Bone marrow (tissue), 2 donors: Measurements from ENCODE around the gene RIMKLB.
"Not testable (repeated sequence)": the region's sequence is repeated elsewhere in the genome, so short reads cannot be mapped to it uniquely, and the experiment has no call there.

ENCODE experiments used
- DNase-seq, 2 donors: peaks; one replicate each; lab custom pipeline; 2025; lab: John Stamatoyannopoulos, UW

RIMKLB gene

DNA sequence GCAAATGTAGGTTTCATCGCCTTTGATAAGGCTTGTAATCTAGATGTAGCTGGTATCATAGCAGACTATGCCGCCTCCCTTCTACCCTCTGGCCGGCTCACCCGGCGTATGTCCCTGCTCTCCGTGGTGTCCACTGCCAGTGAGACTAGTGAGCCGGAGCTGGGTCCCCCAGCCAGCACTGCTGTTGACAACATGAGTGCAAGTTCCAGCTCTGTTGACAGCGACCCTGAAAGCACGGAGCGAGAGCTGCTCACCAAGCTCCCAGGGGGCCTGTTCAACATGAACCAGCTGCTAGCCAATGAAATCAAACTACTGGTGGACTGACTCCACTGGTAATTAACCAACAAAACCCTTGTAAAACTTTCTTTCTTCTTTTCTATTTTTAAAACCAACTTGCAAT lies 75.7 kb downstream of the RIMKLB start:
- no peak for DNase-seq

DNA sequence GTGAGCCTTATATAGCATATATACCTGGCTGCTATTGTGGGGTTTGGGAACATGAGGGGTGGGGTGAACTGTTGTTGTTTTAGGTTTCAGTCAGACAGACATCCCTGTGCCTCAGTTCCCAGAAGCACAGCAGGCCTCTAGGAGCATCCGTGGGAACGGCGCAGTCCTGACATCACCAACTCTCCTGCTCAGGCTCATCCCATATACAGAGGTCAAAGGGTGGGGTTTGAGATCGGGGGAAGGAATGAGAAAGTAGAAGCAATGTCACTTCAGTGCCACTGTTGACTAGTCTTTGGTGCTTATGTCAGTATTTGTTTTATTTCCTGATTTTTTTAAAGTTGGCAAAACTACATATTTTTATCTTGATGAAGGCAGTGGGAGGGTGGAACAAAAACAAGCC lies 81.5 kb downstream of the RIMKLB start:
- DNase-seq = no peak

DNA sequence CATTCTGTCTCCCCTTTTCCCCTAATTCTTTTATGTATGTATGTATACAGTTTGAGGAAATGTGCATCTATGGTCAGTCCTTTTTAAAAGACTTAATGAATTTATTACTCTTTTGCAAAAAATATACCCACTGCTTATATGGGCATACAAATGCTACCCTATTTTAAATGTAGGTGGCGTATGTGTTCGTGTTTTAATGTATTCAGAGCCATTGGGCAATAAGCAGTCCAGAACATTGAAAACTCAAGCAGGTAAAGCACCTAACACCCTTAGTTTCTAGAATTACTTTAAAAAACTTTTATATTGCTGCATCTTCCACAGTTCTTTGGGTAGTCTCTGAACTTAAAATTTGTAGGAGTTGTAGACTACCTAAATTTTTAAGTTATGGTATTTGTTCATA lies 82.1 kb downstream of the RIMKLB start:
- no peak for DNase-seq

DNA sequence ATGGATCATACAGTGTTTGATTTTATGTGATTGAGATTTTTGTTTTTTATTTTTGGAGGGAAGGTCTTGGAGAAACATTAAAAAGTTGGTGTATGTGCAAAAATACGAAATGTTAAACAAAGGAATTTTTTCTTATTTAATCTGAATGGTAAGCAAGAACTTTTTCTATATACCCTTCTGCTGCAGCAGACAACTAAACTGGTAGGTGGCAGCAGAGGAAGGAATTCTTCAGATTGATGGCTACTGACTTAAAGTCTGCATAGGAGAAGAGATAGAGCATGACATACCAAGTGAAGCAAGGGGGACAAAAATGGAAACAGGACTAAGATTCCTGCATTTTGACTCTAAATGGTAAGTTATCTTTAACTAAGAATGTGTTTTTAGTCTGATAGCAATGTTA lies 82.6 kb downstream of the RIMKLB start:
- no peak for DNase-seq

DNA sequence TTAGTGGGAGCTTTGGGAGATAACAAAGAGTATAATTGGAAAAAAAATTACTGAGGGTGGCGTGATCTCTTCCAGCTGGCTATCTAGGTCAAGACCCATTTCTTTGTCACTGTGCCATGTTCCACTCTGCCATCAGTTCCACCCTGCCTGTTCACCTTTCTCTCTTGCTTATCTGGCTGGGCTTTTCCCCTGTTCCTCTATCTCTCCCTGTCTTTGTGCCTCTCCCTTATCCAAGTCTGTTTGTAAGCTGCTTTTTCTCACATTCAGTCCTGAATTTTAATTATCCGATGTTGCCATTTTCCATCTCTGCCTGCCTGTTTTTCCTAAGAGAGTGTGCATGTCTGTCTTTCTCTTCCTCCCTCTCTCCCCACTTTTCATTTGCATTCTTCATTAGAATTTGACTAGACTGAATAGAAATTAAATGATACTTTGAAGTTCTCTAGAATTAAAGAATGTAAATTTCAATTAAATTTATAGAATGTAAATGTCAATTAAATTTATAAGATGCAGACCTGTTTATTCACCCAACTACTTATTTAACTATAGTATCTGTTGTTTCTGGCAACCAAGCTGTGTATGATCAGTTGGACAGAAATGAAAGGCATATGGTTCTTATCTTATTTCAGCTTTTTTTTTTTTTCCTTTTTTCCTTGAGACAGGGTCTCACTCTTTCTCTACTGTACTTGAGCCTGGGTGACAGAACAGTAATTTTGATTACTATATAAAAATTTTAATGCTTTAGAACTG lies 83.8 kb downstream of the RIMKLB start:
- no peak for DNase-seq

DNA sequence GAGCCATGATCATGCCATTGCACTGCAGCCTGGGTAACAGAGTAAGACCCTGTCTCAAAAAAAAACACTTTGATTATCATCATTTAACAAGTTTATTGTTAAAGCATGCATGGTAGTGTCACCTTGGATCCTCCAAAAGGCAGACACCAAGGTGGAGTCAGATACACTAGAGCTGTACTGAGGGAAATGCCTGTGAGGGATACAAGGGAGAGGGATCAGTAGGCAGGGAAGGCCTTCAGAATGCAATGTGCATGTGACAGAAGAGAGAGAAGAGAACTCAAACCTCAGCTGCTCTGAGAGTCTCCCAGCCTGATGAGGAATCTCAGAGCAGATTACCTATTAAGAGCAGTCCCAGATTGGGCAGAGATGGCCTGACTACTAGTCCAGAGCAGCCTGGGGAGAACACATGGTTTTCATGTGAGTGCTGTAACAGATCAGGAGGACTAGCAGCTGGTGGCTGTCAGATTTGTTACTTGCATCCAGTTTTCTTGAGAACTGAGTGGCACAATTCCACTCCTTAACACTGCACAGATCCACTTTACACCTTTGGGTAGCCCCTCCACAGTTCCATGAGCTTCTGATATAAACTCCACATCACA lies 86.6 kb downstream of the RIMKLB start:
- no peak for DNase-seq

DNA sequence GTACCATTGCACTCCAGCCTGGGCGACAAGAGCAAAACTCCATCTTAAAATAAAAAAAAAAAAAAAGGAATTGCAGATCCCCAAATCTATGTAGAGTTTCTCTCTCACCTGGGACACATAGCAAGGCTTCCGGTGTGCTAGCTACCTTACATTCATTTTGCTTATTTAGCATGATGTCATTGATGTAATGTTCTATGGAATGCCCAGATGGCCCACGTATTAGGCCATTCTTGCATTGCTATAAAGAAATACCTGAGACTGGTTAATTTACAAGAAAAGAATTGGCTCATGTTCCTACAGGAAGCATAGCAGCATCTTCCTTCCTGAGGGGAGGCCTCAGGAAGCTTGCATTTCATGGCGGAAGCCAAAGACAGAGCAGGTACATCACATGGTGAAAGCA lies 87.7 kb downstream of the RIMKLB start:
- DNase-seq = no peak

DNA sequence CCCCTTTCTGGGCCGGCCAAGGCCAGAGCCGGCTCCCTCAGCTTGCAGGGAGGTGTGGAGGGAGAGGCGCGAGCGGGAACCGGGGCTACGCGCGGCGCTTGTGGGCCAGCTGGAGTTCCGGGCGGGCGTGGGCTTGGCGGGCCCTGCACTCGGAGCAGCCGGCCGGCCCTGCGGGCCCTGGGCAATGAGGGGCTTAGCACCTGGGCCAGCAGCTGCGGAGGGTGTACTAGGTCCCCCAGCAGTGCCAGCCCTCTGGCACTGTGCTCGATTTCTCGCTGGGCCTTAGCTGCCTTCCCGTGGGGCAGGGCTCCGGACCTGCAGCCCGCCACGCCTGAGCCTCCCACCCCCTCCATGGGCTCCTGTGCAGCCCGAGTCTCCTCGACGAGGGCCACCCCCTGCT lies 89.4 kb downstream of the RIMKLB start:
- not testable (repeated sequence) for DNase-seq

DNA sequence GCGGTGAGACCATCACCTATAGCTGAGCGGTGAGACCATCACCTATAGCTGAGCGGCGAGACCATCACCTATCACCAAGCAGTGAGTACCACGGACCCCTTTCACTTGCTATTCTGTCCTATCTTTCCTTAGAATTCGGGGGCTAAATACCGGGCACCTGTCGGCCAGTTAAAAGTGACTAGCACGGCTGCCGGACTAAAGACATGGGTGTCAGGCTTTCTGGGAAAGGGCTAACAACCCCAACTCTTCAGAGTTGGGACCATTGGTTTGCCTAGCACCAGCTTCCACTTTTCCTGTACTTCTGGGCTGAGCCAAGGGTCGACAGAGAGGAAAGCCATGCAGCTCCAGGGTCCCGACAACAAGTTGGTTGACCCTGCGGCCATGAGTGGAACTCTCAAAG lies 90.9 kb downstream of the RIMKLB start:
- DNase-seq = not testable (repeated sequence)

DNA sequence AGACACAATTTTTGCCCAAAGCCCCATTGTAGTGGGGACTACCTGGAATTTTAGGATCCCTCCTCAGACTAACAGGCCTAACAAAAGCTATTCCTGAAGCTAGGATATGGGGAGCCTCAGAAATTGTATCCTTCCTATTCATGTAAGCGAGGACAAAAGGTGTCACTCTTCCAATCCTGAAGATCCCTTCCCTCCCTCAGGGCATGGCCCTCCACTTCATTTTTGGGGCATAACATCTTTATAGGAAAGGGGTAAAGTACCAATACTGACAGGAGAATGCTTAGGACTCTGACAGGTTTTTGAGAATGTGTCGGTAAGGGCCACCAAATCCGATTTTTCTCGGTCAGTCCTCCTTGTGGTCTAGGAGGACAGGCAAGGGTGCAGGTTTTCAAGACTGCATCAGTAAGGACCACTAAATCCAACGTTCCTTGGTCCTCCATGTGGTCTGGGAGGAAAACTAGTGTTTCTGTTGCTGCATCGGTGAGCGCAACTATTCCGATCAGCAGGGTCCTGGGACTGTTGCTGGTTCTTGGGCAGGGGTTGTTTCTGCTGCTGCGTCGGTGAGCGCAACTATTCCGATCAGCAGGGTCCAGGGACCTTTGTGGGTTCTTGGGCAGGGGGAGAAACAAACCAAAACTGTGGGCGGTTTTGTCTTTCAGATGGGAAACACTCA lies 91.7 kb downstream of the RIMKLB start:
- not testable (repeated sequence) for DNase-seq

DNA sequence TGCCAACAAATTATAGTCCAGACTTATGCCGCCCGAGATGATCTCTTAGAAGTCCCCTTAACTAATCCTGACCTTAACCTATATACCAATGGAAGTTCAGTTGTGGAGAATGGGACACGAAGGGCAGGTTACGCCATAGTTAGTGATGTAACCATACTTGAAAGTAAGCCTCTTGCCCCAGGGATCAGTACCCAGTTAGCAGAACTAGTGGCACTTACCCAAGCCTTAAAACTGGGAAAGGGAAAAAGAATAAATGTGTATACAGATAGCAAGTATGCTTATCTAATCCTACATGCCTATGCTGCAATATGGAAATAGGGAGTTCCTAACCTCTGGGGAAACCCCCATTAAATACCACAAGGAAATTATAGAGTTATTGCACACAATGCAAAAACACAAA lies 95.4 kb downstream of the RIMKLB start:
- not testable (repeated sequence) for DNase-seq

DNA sequence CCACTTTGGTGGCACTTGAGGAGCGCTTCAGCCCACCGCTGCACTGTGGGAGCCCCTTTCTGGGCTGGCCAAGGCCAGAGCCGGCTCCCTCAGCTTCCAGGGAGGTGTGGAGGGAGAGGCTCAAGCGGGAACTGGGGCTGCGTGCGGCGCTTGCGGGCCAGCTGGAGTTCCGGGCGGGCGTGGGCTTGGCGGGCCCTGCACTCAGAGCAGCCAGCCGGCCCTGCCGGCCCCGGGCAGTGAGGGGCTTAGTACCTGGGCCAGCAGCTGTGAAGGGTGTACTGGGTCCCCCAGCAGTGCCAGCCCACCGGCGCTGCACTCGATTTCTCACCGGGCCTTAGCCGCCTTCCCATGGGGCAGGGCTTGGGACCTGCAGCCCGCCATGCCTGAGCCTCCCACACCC lies 96.8 kb downstream of the RIMKLB start:
- DNase-seq = not testable (repeated sequence)

DNA sequence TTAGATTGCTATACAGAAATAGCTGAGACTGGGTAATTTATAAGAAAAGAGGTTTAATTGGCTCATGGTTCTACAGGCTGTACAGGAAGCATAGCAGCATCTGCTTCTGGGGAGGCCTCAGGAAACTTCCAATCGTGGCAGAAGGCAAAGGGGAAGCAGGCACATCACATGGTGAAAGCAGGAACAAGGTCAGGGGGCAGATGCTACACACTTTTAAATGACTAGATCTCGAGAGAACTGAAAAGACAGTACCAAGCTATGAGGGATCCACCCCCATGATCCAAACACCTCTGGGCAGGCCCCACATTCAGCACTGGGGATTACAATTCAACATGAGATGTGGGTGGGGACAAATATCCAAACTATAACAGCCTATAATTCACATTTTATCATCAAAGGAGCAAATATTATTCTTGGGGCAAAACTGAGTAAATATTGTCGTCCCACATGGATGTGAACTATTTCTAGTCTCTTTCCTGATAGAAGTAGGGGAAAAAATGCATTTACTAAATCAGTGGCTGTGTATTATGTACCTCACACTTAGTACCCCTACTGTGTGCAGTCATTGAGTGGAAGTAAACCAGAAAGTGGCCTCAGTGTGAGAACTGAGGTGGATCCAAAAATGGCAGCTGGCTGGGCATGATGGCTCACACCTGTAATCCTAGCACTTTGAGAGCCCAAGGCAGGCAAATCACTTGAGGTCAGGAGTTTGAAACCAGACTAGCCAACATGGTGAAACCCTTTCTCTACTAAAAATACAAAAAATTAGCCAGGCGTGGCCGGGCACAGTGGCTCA lies 99.2 kb downstream of the RIMKLB start:
- DNase-seq = no peak

DNA sequence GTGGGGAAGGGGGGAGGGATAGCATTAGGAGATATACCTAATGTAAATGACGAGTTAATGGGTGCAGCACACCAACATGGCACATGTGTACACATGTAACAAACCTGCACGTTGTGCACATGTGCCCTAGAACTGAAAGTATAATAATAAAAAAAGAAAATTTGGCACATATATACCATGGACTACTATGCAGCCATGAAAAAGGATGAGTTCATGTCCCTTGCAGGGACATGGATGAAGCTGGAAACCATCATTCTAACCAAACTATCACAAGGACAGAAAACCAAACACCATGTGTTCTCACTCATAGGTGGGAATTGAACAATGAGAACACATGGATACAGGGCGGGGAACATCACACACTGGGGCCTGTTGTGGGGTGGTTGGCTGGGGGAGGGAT lies 103.4 kb downstream of the RIMKLB start:
- DNase-seq = not testable (repeated sequence)

DNA sequence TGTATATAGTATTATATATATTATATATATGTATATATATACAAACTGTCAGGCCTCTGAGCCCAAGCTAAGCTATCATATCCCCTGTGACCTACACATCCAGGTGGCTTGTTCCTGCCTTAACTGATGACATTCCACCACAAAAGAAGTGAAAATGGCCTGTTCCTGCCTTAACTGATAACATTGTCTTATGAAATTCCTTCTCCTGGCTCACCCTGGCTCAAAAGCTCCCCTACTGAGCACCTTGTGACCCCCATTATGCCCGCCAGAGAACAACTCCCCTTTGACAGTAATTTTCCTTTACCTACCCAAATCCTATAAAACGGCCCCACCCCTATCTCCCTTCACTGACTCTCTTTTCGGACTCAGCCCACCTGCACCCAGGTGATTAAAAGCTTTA lies 107.0 kb downstream of the RIMKLB start:
- not testable (repeated sequence) for DNase-seq

DNA sequence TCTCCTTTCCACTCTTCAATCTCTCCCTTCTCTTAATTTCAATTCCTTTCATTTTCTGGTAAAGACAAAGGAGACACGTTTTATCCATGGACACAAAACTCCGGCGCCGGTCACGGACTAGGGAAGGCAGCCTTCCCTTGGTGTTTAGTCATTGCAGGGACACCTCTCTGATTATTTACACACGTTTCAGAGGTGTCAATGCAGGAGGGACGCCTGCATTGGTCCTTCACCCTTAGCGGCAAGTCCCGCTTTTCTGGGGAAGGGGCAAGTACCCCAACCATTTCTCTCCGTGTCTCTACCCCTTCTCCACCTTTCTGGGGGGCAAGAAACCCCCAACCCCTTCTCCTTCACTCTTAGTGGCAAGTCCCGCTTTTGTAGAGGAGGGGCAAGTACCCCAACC lies 107.7 kb downstream of the RIMKLB start:
- not testable (repeated sequence) for DNase-seq

DNA sequence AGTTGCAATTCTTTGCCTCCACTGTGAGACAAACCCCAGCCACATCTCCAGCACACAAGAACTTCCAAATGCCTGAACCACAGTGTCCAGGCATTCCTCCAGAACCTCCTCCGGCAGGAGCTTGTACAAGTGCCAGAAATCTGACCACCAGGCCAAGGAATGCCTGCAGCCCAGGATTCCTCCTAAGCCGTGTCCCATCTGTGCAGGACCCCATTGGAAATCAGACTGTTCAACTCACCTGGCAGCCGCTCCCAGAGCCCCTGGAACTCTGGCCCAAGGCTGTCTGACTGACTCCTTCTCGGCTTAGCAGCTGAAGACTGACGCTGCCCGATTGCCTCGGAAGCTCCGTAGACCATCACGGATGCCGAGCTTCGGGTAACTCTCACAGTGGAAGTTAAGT lies 109.3 kb downstream of the RIMKLB start:
- DNase-seq = not testable (repeated sequence)

DNA sequence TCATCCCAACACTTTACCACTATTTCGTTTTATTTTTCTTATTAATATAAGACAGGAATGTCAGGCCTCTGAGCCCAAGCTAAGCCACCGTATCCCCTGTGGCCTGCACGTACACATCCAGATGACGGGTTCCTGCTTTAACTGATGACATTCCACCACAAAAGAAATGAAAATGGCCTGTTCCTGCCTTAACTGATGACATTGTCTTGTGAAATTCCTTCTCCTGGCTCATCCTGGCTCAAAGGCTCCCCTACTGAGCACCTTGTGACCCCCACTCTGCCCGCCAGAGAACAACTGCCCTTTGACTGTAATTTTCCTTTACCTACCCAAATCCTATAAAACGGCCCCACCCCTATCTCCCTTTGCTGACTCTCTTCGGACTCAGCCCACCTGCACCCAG lies 112.3 kb downstream of the RIMKLB start:
- not testable (repeated sequence) for DNase-seq

DNA sequence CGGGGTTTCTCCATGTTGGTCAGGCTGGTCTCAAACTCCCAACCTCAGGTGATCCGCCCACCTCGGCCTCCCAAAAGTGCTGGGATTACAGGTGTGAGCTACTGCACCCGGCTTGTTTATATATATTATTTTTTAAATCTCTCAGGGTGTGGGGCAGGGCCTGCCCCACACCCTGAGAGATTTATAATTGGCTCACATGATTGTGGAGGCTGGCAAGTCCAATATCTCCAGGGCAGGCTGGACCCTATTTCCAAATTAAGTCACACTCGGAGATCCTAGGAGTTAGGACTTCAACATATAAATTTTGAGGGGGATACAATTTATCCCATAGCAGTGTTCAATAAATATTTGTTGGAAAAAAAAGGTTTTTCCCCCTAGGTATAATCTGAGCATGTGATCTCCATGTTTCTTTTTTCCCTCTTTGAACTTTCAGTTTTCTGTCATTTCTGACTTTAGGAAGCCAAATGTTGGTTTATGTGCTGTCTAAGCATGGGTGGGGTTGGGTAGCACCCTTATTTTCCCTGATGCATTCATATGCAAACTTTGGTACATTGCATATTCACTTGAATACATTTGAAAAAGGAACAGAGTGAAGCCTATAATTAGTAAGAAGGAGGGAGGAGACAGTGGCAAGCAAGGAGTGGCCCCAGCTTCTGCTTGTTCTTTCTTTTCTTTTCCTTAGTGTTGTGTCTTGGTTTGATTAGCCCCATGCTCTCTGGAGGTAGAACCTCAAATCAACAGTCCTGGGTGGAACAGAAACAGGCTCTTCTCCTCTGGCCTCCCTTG lies 116.0 kb downstream of the RIMKLB start:
- DNase-seq = no peak

DNA sequence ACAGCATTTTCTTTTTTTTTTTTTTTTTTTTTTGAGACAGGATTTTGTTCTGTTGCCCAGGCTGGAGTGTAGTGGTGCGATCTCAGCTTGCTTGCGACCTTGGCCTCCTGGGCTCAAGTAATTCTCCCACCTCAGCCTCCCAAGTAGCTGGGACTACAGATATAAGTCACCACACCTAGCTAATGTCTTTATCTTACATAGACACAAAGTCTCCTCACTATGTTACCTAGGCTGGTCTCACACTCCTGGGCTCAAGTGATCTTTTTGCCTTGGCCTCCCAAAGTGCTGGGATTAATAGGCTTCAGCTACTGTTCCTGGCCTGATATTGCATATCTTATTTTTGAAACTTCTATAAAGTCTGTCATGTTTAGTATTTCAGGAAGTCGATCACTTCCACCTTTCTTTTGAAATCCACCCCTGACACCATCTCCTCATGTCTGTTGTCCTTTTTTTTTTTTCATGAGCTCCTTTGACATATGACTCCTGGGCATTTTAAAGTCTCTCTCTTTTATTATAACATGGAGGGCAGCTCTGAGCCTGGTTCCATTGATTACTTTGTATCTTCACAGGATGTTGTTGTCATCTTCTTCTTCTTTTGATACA lies 118.8 kb downstream of the RIMKLB start:
- no peak for DNase-seq

DNA sequence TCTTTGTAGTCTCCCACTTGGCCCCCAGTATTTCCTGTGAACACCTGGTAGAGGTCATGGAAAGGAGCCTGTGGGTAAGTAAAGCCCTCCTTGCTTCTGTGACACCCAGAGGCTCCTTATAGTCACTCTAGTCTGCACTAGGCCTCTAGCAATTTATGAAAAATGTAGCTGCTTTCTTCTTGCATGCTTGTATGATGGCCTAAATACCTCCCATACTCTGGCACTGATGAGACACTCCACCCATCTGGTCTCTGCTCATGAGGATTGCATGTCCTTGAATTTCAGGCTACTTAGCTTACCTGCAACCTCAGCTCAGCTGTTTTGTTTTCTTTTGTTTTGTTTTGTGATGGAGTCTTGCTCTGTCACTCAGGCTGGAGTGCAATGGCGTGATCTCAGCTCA lies 120.1 kb downstream of the RIMKLB start:
- no peak for DNase-seq
